Small intestine (tissue), 7 donors: ENCODE data around the gene THAP10. TPM values are rescaled to one million over a fixed set of nuclear protein-coding genes. Genes with fewer than 3 reads are reported as not detected.
A peak's percentile ranks its signal among the peaks of the same experiment; 100 is the strongest.

Source experiments
- DNase-seq, 2 donors: peaks; one replicate each; pipeline versions ENCODE4 v3.0.0 to v3.0.0-alpha.2; 2013
- FAIRE-seq: peaks from 2 replicates; lab custom pipeline; 2012; peaks lifted over from hg19 to GRCh38; lab: Jason Lieb, UNC
- H3K27ac ChIP-seq, 3 donors: one replicate each; pipeline ENCODE4 v1.5.1; 2013; ENCODE audit warnings: low read length in 2 of 3, mild to moderate bottlenecking in 2 of 3, control low read depth in 1 of 3, inconsistent platforms in 1 of 3, low read depth in 1 of 3, moderate library complexity in 1 of 3
- H3K27me3 ChIP-seq, 3 donors: one replicate each; pipeline ENCODE4 v1.6.1; 2013; ENCODE audit warnings: low read length in 3 of 3, inconsistent platforms in 1 of 3; ENCODE audit not compliant: control insufficient read depth in 3 of 3, insufficient read depth in 3 of 3
- H3K36me3 ChIP-seq, 3 donors: one replicate each; pipeline ENCODE4 v1.6.1; 2013; ENCODE audit warnings: low read length in 3 of 3, inconsistent platforms in 1 of 3, low read depth in 1 of 3, mild to moderate bottlenecking in 1 of 3, moderate library complexity in 1 of 3; ENCODE audit not compliant: control insufficient read depth in 3 of 3, insufficient read depth in 2 of 3
- H3K4me1 ChIP-seq, 3 donors: one replicate each; pipeline ENCODE4 v1.6.1; 2013; ENCODE audit warnings: low read length in 2 of 3, inconsistent platforms in 1 of 3, low read depth in 1 of 3, mild to moderate bottlenecking in 1 of 3, moderate library complexity in 1 of 3; ENCODE audit not compliant: control insufficient read depth in 3 of 3, insufficient read depth in 2 of 3
- H3K4me3 ChIP-seq, 3 donors: one replicate each; pipeline ENCODE4 v1.5.1; 2013; ENCODE audit warnings: low read length in 3 of 3, control low read depth in 1 of 3, inconsistent platforms in 1 of 3, low read depth in 1 of 3, mild to moderate bottlenecking in 1 of 3, moderate library complexity in 1 of 3
- H3K9me3 ChIP-seq, 2 donors: one replicate each; pipeline ENCODE4 v1.6.1; 2013; ENCODE audit warnings: low read depth in 1 of 2, low read length in 1 of 2; ENCODE audit not compliant: control insufficient read depth in 2 of 2, insufficient read depth in 1 of 2
- WGBS, 3 donors: extraction: QIAGEN DNeasy Blood & Tissue Kit; methylation state at CpG; one replicate each; pipeline ENCODE4 v1.1.7; 2013; 5-methylcytosine and 5-hydroxymethylcytosine counted together
- polyA plus RNA-seq, 4 donors: library from polyadenylated mRNA; stranded (reverse) in 3 of 4; unstranded in 1 of 4; fragments of 200-250 nt in 3 of 4; fragments of 120-200 nt in 1 of 4; gene quantifications; one replicate each; pipeline versions ENCODE4 v1.2.1 to v1.2.3, GENCODE V29; 2013
- donor health status: healthy with polysubstance abuse.
- donor health status: control.
- donor health status: control.
- donor health status: Bipolar disorder and iron deficiency.
- donor health status: healthy.

Gene THAP10
- polyA plus RNA-seq, 4 donors: 0.89 to 2.5 (median 1.8) TPM

DNA sequence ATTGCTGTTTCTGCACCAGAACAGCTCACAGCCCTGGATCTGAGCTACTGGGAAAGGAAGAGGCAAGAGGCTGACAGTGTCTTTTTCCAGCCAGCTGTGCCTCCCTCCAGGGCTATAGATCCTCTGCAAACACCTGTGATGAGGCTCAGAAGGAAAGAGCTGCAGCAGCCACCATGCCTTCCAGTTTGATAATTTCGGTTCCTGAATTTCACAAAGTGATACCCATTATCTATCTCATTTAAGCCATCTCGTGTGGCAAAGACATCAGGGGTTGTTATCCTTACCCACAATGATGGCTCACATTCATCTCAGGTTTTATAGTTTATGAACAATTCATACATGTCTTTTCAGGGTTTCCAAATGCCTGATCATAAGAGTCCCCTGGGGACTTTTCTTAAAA, 36.5 kb downstream of the THAP10 start:
- peaks cover 4 to 25% (median 12%) of the 10 kb centered on the region in 3 donors for H3K27me3 ChIP-seq
- no peak overlapping the region for H3K4me3 ChIP-seq
- H3K9me3 ChIP-seq: no peaks in the 10 kb centered on the region
- no peak overlapping the region for H3K27ac ChIP-seq
- H3K4me1 ChIP-seq: peaks cover 0 to 6% (median 4%) of the 10 kb centered on the region in 3 donors
- no peak for DNase-seq
- FAIRE-seq: no peak
- 66 to 85% (median 69%) methylated on average over 2 of the region's 2 CpGs for WGBS, 3 donors
- H3K36me3 ChIP-seq: no peaks in the 10 kb centered on the region

DNA sequence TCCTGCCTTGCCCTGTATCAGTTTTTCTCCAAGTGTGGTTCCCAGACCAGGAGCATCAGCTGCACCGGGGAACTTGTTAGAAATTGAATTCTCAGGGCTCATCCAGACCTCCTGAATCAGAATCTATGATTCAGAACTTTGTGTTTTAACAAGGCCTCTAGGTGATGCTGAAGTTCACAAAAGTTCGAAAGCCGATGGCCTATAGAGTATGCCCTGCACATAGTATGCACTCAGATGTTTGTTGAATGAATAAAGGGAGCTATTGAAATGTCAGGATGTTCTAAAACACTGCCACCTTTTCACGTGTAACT, 37.6 kb downstream of the THAP10 start:
- no peaks in the 10 kb centered on the region for H3K9me3 ChIP-seq
- H3K27me3 ChIP-seq: peaks cover 4 to 25% (median 12%) of the 10 kb centered on the region in 3 donors
- H3K4me3 ChIP-seq: peak overlapping the region in 1 of 3 donors; percentile 51
- peak overlapping the region in 2 of 3 donors; percentile 37 to 62 for H3K27ac ChIP-seq
- 25 to 43% (median 37%) methylated on average over 4 of the region's 4 CpGs for WGBS, 3 donors
- no peaks in the 10 kb centered on the region for H3K36me3 ChIP-seq
- DNase-seq (no peak), FAIRE-seq (no peak)
- H3K4me1 ChIP-seq: peaks cover 0 to 6% (median 4%) of the 10 kb centered on the region in 3 donors

- Histone ChIP-seq H3K4me1 (peaks cover 0 to 6% (median 4%) of the 10 kb centered on the region in 3 donors), H3K4me3 (peak within 1 kb of the TSS; percentile 47 to 51 (median 51)), H3K27me3 (peaks cover 4 to 25% (median 12%) of the 10 kb centered on the region in 3 donors), H3K36me3 (no peaks in the 10 kb centered on the region), H3K27ac (peak within 1 kb of the TSS in 2 of 3 donors; percentile 62), H3K9me3 (no peaks in the 10 kb centered on the region)
- 1% methylated on average over 36 to 78 of the region's 78 CpGs for WGBS, 3 donors
- FAIRE-seq: no peak
- DNase-seq: peak in 1 of 2 donors; percentile 70
These were observed 38.1 kb downstream of the THAP10 start, which contains the start of gene LARP6 for GRCh38 chr15:70853973-70854665. Gene LARP6 (minus strand): TSS chr15:70854157. CDS start chr15:70854088, 69 bp downstream.

GRCh38 chr15:70853318-70853972, 38.8 kb downstream of the THAP10 start:
- H3K27ac ChIP-seq: peak overlapping the region in 2 of 3 donors; percentile 35 to 62
- peaks cover 0 to 6% (median 4%) of the 10 kb centered on the region in 3 donors for H3K4me1 ChIP-seq
- 8 to 29% (median 12%) methylated on average over 28 to 54 of the region's 54 CpGs for WGBS, 3 donors
- no peaks in the 10 kb centered on the region for H3K36me3 ChIP-seq
- peaks cover 4 to 25% (median 12%) of the 10 kb centered on the region in 3 donors for H3K27me3 ChIP-seq
- DNase-seq: no peak
- H3K4me3 ChIP-seq: peak overlapping the region; percentile 47 to 51 (median 47)
- no peak for FAIRE-seq
- H3K9me3 ChIP-seq: no peaks in the 10 kb centered on the region

GRCh38 chr15:70852501-70853317, 39.5 kb downstream of the THAP10 start:
- H3K9me3 ChIP-seq: no peaks in the 10 kb centered on the region
- H3K4me3 ChIP-seq: peak overlapping the region in 1 of 3 donors; percentile 47
- H3K27ac ChIP-seq: peak overlapping the region in 1 of 3 donors; percentile 62
- no peaks in the 10 kb centered on the region for H3K36me3 ChIP-seq
- no peak for DNase-seq
- no peak for FAIRE-seq
- H3K4me1 ChIP-seq: peaks cover 0 to 6% (median 4%) of the 10 kb centered on the region in 3 donors
- peaks cover 4 to 25% (median 12%) of the 10 kb centered on the region in 3 donors for H3K27me3 ChIP-seq
- 69 to 81% (median 76%) methylated on average over 11 of the region's 11 CpGs for WGBS, 3 donors

DNA sequence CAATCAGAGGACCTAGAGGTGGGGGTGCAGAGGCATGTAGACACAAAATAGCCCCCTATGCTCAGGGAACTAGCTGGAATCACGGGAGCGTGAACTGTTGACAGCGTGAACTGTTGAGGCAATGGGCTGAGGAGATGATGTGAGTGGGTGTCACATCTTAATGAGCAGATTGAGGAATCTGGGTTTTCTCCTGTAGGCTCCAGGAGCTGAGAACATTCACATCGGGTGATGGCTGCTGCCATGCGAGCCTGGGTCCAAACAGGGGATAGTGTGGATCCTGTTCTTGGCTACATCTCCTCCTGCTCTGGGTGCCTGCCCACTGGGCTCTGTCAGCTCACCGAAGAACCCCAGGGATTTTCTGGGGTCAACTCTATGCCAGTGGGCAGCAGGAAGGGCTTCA, 40.3 kb downstream of the THAP10 start:
- Histone ChIP-seq H3K27ac (no peak overlapping the region), H3K36me3 (no peaks in the 10 kb centered on the region), H3K4me3 (no peak overlapping the region), H3K9me3 (no peaks in the 10 kb centered on the region), H3K4me1 (peaks cover 0 to 6% (median 4%) of the 10 kb centered on the region in 3 donors), H3K27me3 (peaks cover 4 to 25% (median 12%) of the 10 kb centered on the region in 3 donors)
- DNase-seq (no peak), FAIRE-seq (no peak)
- WGBS, 3 donors: 90 to 96% (median 96%) methylated on average over 6 of the region's 6 CpGs

DNA sequence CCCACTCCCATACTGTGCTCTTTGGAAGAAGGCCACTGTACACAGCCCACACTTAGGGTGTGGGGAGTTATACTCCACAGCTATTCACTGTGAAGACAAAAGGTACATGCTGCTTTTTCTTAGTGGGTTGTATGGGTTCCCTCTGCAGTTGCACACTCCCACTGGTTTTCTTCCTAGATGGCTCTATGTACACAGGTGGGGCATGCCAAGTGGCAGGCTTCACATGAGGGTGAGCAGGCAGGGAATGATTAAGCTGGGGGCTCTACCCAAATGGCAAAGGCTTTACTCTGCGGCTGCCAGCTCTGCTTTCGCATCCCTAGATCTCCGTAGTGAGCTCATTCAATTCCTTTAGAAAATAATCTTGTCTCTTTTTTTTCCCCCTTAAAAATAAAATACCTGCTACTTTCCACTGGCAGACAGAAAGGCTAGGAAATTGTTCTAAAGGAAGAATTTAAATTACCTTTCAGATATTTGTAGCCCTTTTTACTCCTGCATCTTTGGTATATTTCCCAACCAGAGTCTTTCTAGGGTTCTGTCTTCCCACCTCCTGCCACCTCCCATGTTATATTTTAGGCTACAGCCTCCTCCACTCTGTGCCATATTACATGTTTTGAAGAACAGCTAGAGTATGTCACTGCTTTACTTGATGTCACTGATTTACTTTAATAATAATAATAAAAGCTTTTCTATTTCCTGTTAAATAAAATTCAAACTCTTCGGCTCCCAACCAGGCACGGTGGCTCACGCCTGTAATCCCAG, 46.5 kb downstream of the THAP10 start:
- FAIRE-seq: no peak
- Histone ChIP-seq H3K9me3 (no peaks in the 10 kb centered on the region), H3K4me1 (no peaks in the 10 kb centered on the region), H3K4me3 (no peak overlapping the region), H3K36me3 (no peaks in the 10 kb centered on the region), H3K27me3 (no peaks in the 10 kb centered on the region), H3K27ac (no peak overlapping the region)
- no peak for DNase-seq
- 93 to 97% (median 95%) methylated on average over 6 of the region's 6 CpGs for WGBS, 3 donors
